BJ (cell line): Measurements from ENCODE around the gene PIP5K1C. TPM values are rescaled to one million over a fixed set of nuclear protein-coding genes. Genes with fewer than 3 reads are reported as not detected.
"Not testable (repeated sequence)": the region's sequence is repeated elsewhere in the genome, so short reads cannot be mapped to it uniquely, and the experiment has no call there.

Source experiments
- CTCF ChIA-PET: fragments of 350-600 bp; formaldehyde crosslinking; extraction: SDS; loops from one replicate; lab custom pipeline; 2021; ENCODE audit warnings: antibody characterized with exemption, inconsistent platforms; lab: Yijun Ruan, JAX
- POLR2A ChIA-PET: fragments of 300-600 bp; sonication (Branson Sonifier 250); formaldehyde crosslinking; extraction: SDS; loops from one replicate; lab custom pipeline; 2021; ENCODE audit warnings: antibody characterized with exemption; lab: Charles Lee
- DNase-seq: peaks from one replicate; pipeline ENCODE4 v3.0.0-alpha.2; 2011; ENCODE audit warnings: low read depth
- H3K27me3 ChIP-seq: 2 replicates; pipeline ENCODE4 v1.6.0; 2011; ENCODE audit warnings: low read length; ENCODE audit not compliant: control insufficient read depth, insufficient read depth
- H3K36me3 ChIP-seq: 2 replicates; pipeline ENCODE4 v1.5.1; 2011; ENCODE audit warnings: low read length; ENCODE audit not compliant: control insufficient read depth, insufficient read depth
- H3K4me3 ChIP-seq: 2 replicates; pipeline ENCODE4 v1.5.1; 2011; ENCODE audit warnings: low read depth, mild to moderate bottlenecking, control low read depth, low read length
- polyA plus RNA-seq: library from polyadenylated mRNA; depleted of rRNA; stranded (reverse); fragments of >200 nt; gene quantifications from 2 replicates; pipeline ENCODE4 v1.2.3, GENCODE V29; 2011
- TF ChIP-seq, protein P1 (sequence below): IDR thresholded peaks from 2 replicates; pipeline ENCODE4 v1.5.1; 2011; ENCODE audit warnings: low read depth, mild to moderate bottlenecking, control low read depth, inconsistent platforms, low read length, moderate library complexity; ENCODE audit not compliant: insufficient read depth

Gene PIP5K1C
- polyA plus RNA-seq, 1 experiment: 35.3 TPM

DNA sequence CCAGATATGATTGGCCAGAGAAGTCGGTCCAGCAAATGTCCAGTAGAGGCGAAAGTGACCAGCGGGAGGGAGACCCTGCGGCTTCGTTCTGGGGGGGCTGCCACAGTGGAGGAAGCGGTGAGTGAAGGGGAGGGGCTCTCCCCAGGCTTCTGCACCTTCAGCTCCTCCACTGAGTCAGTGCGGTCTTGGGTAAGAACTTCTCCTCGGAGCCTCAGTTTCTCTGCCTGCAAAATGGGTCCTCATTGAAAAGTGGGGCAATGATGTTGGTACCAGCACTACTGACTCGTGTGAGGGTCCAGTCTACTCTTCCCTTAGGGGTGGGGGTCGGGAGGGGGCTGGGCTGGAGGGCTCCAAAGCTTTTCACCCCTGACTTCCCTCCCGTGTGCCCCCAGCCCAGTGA is 110.8 kb downstream of the PIP5K1C start:
- H3K36me3 ChIP-seq: no peaks in the 10 kb centered on the region
- no peak for DNase-seq
- TF ChIP-seq, protein P1, sequence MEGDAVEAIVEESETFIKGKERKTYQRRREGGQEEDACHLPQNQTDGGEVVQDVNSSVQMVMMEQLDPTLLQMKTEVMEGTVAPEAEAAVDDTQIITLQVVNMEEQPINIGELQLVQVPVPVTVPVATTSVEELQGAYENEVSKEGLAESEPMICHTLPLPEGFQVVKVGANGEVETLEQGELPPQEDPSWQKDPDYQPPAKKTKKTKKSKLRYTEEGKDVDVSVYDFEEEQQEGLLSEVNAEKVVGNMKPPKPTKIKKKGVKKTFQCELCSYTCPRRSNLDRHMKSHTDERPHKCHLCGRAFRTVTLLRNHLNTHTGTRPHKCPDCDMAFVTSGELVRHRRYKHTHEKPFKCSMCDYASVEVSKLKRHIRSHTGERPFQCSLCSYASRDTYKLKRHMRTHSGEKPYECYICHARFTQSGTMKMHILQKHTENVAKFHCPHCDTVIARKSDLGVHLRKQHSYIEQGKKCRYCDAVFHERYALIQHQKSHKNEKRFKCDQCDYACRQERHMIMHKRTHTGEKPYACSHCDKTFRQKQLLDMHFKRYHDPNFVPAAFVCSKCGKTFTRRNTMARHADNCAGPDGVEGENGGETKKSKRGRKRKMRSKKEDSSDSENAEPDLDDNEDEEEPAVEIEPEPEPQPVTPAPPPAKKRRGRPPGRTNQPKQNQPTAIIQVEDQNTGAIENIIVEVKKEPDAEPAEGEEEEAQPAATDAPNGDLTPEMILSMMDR: no peak
- H3K4me3 ChIP-seq: no peak overlapping the region
- 0 out of 2 replicates have a peak, but pooled peaks cover 1% of the 10 kb centered on the region for H3K27me3 ChIP-seq
- POLR2A ChIA-PET: no interaction called here
- CTCF ChIA-PET: no interaction called here

DNA sequence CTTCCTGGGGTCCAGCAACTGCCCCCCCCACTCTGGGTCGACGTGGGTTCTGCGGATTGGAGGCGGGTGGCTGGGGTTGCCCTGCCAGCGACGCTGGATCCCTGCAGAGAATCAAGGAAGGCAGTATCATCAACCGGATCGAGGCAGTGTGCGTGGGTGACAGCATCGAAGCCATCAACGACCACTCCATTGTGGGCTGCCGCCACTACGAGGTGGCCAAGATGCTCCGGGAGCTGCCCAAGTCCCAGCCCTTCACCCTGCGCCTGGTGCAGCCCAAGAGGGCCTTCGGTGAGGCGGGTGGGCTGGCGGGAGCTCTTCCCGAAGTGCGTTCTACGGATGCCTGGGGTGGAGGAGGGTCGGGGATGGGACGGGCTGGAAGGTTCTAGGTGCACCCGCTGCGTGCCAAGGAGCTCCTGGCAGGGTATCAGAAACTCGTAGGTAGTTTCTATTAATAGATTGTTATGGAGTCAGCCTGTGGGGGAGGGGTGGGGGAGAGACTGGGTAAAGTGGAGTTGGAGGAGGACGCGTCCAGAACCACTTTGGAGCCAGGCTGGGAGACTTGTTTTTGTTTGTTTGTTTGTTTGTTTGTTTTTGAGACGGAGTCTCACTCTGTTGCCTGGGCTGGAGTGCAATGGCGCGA is 113.4 kb downstream of the PIP5K1C start:
- H3K27me3 ChIP-seq: 0 out of 2 replicates have a peak, but pooled peaks cover 1% of the 10 kb centered on the region
- ChIA-PET CTCF (interaction anchor here (1.0 to 2.0 kb wide), 3 partner anchors 9 to 42 kb away, joined by 3 to 10 read pairs (median 4); no protein-coding TSS in a partner anchor), POLR2A (no interaction called here)
- no peak overlapping the region for H3K4me3 ChIP-seq
- no peaks in the 10 kb centered on the region for H3K36me3 ChIP-seq
- TF ChIP-seq, protein P1: no peak
- DNase-seq: no peak

DNA sequence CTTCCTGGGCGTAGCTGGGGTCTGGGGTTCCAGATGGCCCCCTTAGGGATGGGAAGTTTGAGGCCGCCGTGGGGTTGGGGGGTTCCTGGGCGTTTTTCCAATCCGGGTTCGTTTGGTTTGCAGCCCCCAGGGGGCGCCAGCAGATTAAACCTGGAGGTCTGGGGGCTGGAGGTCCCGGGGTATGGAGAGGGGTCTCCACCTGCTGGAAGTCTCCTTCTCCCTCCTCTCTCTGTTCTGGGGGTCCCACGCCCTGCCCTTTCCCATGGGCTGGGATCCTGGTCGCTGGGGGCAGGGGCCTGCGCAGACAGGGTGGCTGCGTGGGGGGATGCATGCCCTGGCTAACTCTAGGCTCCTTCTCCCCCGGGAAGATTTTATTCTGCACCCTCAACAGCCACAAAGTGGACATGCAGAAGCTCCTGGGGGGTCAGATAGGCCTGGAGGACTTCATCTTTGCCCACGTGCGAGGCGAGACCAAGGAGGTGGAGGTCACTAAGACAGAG is 114.1 kb downstream of the PIP5K1C start:
- TF ChIP-seq, protein P1: peak; percentile 55
- CTCF ChIA-PET: interaction anchor here (1.0 to 2.0 kb wide), 3 partner anchors 10 to 41 kb away, joined by 3 to 10 read pairs (median 4); no protein-coding TSS in a partner anchor
- H3K27me3 ChIP-seq: 0 out of 2 replicates have a peak, but pooled peaks cover 1% of the 10 kb centered on the region
- H3K36me3 ChIP-seq: no peaks in the 10 kb centered on the region
- no peak overlapping the region for H3K4me3 ChIP-seq
- DNase-seq: no peak
- POLR2A ChIA-PET: no interaction called here

DNA sequence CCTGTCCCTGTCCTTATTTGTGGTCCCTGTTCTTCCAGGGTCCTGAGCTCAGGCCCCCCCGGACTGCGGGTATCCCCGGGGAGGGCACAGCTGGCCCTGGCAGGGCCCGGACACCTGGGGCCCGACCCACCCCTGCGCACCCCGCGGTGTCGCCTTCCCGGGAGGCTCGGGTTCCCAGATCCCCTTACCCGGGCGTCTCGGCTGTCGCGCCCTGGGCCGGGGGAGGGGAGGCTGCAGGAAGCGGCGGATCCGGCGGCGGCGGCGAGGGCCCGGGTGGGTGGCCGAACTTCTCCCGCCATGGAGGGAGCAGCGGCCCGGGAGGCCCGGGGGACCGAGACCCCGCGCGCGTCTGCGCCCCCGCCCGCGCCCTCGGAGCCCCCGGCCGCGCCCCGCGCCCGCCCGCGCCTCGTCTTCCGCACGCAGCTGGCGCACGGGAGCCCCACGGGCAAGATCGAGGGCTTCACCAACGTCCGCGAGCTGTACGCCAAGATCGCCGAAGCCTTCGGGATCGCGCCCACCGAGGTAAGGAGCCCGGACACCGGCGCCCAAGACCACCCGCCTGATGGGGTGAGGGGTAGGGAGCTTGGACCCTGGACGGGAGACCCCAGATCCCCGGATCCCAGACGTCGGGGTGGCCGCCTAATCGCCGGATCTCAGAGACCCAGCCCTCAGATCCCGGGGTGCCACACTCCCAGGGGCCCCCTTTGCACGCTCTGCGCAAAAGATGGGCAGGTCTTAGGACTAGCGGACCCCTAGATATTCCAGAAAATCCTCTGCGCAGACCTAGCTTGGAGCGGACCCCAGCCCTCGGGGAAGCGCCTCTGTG is 114.8 kb downstream of the PIP5K1C start, which contains the start of gene GIPC3:
Gene GIPC3, plus strand, starts transcription at position 178 of the 826 bp plus-strand sequence. Its CDS starts 120 bp downstream, at position 298.
- CTCF ChIA-PET: interaction anchor here (0.8 to 2.0 kb wide), 2 partner anchors 10 to 23 kb away, joined by 3 to 10 read pairs; no protein-coding TSS in a partner anchor
- TF ChIP-seq, protein P1: no peak
- DNase-seq: no peak

DNA sequence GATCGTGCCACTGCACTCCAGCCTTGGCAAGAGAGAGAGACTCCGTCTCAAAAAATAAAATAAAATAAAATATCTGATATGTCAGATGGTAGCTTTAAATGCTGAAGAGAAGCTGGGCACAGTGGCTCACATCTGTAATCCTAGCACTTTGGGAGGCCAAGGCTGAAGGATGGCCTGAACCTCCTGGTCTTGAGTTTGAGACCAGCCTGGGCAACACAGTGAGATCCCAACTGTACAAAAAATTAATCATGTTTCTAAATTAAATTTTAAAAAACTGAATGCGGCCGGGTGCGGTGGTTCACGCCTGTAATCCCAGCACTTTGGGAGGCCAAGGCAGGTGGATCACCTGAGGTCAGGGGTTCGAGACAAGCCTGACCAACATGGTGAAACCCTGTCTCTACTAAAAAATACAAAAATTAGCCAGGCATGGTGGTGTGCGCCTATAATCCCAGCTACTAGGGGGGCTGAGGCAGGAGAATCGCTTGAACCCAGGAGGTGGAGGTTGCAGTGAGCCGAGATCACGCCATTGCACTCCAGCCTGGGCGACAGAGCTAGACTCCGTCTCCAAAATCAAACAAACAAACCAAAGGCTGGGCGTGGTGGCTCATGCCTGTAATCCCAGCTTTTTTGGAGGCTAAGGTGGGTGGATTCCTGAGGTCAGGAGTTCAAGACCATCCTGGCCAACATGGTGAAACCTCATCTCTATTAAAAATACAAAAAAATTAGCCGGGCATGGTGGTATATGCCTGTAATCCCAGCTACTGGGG is 116.0 kb downstream of the PIP5K1C start:
- H3K36me3 ChIP-seq, POLR2A ChIA-PET, DNase-seq, H3K27me3 ChIP-seq, H3K4me3 ChIP-seq: not testable (repeated sequence)
- CTCF ChIA-PET: interaction anchor here (0.7 to 0.8 kb wide), 2 partner anchors 39 to 311 kb away, joined by 3 read pairs; no protein-coding TSS in a partner anchor

More for the DNA sequence above, 114.8 kb downstream of the PIP5K1C start, which contains the start of gene GIPC3:
- Histone ChIP-seq H3K4me3 (peak within 1 kb of the TSS; percentile 19), H3K27me3 (0 out of 2 replicates have a peak, but pooled peaks cover 1% of the 10 kb centered on the region), H3K36me3 (no peaks in the 10 kb centered on the region)
- POLR2A ChIA-PET: no interaction called here

DNA sequence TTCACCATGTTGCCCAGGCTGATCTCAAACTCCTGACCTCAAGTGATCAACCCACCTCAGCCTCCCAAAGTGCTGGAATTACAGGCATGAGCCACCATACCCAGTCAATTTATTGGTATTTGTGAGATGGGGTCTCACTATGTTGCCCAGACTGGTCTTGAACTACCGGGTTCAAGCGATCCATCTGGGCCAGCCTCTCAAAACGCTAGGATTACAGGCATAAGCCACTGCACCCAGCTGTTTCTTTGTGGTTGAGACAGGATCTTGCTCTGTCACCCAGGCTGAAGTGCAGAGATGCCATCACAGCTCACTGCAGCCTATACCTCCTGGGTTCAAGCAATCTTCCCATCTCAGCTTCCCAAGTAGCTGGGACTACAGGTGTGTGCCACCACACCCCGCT is 118.5 kb downstream of the PIP5K1C start:
- H3K4me3 ChIP-seq, H3K36me3 ChIP-seq, H3K27me3 ChIP-seq, DNase-seq, POLR2A ChIA-PET: not testable (repeated sequence)
- CTCF ChIA-PET: interaction anchor here (0.7 to 1.5 kb wide), 3 partner anchors 15 to 119 kb away, joined by 3 to 4 read pairs (median 4); partner anchors contain the start of gene PIP5K1C
